HepG2 (cell line): Measurements from ENCODE around the gene KCNQ2.

Experiments used
- EP300 ChIP-seq, 3 experiments: sonication (generic) in 1 of 3; formaldehyde crosslinking in 1 of 3; IDR thresholded peaks; 2 replicates each; pipeline versions ENCODE4 v1.5.1 to v1.6.1; 2011 to 2020; ENCODE audit warnings: low read depth in 2 of 3, low read length in 2 of 3, borderline replicate concordance in 1 of 3, improper control_type of control experiment in 1 of 3, mild to moderate bottlenecking in 1 of 3, missing genetic modification reagents in 1 of 3, moderate library complexity in 1 of 3
- NR1H2 ChIP-seq: sonication (generic); formaldehyde crosslinking; IDR thresholded peaks from 2 replicates; pipeline ENCODE4 v1.8.1; 2022; ENCODE audit warnings: low read depth, missing genetic modification reagents, borderline replicate concordance
- PAF1 ChIP-seq: IDR thresholded peaks from 2 replicates; pipeline ENCODE4 v1.6.1; 2016; ENCODE audit warnings: missing genetic modification reagents, missing compliant biosample characterization
- POLR2A ChIP-seq, 2 experiments: IDR thresholded peaks; 2 replicates each; pipeline ENCODE4 v1.6.1; 2011; ENCODE audit warnings: low read depth in 2 of 2, low read length in 2 of 2, mild to moderate bottlenecking in 1 of 2, moderate library complexity in 1 of 2; ENCODE audit not compliant: insufficient read depth in 1 of 2
- ZNF12 ChIP-seq: sonication (generic); formaldehyde crosslinking; IDR thresholded peaks from 2 replicates; pipeline ENCODE4 v1.5.0; 2020; ENCODE audit warnings: missing genetic modification reagents

DNA sequence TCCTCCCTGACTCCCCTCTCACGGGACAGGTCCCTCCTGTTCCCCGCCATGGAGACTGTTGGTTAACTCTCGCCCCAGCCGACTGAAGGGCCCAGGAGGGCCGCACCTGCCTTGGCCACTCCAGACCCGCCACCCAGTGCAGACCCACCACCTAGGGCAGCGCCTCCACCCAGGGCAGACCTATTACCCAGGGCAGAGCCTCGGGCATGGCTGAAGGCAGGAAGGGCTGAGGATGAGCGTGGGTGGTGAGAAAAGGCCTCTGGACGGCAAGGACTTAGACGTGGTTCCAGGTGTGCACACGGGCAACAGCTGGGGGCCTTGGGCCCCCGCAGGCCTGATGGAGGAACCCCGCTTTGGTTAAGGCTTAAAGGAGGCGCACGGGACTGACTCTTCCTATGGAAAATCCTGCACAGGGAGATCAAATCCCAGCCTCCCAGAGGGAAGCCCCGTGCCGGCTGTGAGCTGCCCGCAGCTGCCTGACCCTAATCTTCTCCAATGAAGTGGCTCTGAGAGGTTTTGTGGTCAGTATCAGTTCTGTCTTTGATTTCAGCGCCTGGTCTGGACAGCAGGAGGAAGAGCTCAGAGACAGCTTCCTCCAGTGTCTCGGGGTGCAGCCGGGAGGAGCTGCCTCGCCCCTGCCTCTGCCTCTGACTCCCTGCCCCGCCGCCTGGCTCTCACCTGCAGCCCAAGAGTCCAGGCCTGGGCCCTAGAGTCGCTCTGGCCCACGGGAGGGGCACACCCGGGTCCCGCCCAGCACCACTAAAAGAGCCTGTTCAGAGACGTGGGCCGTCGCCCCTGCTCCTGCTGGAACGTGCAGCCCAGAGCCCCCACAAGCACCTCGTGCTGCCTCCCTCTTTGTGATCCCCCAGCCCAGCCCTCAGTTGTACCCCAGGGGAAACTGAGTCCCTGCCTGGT is 99.2 kb downstream of the KCNQ2 start:
- TF ChIP-seq POLR2A (IDR thresholded peaks at IDR 0.05; ENCODE audit: insufficient read depth in 1 of 2, low read depth in 2 of 2, low read length in 2 of 2) (no peak), ZNF12 (CRISPR knock-in tag) (no peak), NR1H2 (CRISPR knock-in tag) (no peak), PAF1 (CRISPR knock-in tag) (no peak), EP300 (IDR thresholded peaks at IDR 0.05; ENCODE audit: low read depth in 2 of 2, low read length in 2 of 2) (no peak), EP300 (CRISPR knock-in tag; IDR thresholded peaks at IDR 0.05; ENCODE audit: borderline replicate concordance) (no peak)
